Right lobe of liver (tissue), 6 donors: Measurements from ENCODE around the gene TRIM17. TPM values are rescaled to one million over a fixed set of nuclear protein-coding genes. Genes with fewer than 3 reads are reported as not detected.

ENCODE experiments used
- ATAC-seq, 4 donors: fragments of 200-7000 bp; cut with Tn5 transposase; one replicate each; pipeline ENCODE4 v1.9.1; 2020; ENCODE audit warnings: mild to moderate bottlenecking in 4 of 4, moderate library complexity in 4 of 4
- DNase-seq, 3 donors: peaks; one replicate each; pipeline ENCODE4 v3.0.0-alpha.2; 2020
- H3K27ac ChIP-seq, 3 donors: fragments of 200-600 bp; one replicate each; pipeline ENCODE4 v1.8.0; 2022
- H3K27me3 ChIP-seq, 2 donors: fragments of 200-600 bp; one replicate each; pipeline ENCODE4 v1.8.0; 2022
- H3K36me3 ChIP-seq, 4 donors: fragments of 200-600 bp; sonication (generic) in 1 of 4; one replicate each; pipeline versions ENCODE4 v1.5.1 to v1.8.0; 2017 to 2022; ENCODE audit warnings: control low read depth in 1 of 4
- H3K4me1 ChIP-seq, 4 donors: fragments of 200-600 bp; sonication (generic) in 1 of 4; one replicate each; pipeline versions ENCODE4 v1.5.1 to v1.8.0; 2017 to 2022; ENCODE audit warnings: control low read depth in 1 of 4
- H3K4me3 ChIP-seq, 3 donors: fragments of 200-600 bp; one replicate each; pipeline ENCODE4 v1.8.0; 2022
- H3K9me3 ChIP-seq, 4 donors: fragments of 200-600 bp; sonication (generic) in 1 of 4; one replicate each; pipeline versions ENCODE4 v1.5.1 to v1.8.0; 2017 to 2022; ENCODE audit warnings: control low read depth in 1 of 4
- CTCF ChIP-seq, 4 donors: fragments of 200-600 bp in 3 of 4; fragments of 450-650 bp in 1 of 4; IDR thresholded peaks; one replicate each; pipeline versions ENCODE4 v1.5.1 to v1.8.0; 2016 to 2022; ENCODE audit warnings: antibody characterized with exemption in 4 of 4, mild to moderate bottlenecking in 2 of 4
- POLR2A ChIP-seq: fragments of 450-650 bp; IDR thresholded peaks from one replicate; pipeline ENCODE4 v1.6.1; 2017; ENCODE audit warnings: antibody characterized with exemption, mild to moderate bottlenecking
- WGBS: methylation state at CpG from one replicate; pipeline ENCODE4 v1.1.6; 2018; ENCODE audit warnings: low coverage, low lambda C conversion rate; ENCODE audit not compliant: insufficient coverage; ENCODE audit errors: missing lambda C conversion rate; 5-methylcytosine and 5-hydroxymethylcytosine counted together
- intact Hi-C, 2 donors: fragments of 100-400 bp; cut with DNase I; formaldehyde crosslinking; loops; one replicate each; pipeline versions ENCODE4 v1.11.2 to v1.14.1; 2022
- total RNA-seq, 6 experiments: library from RNA; depleted of rRNA in 2 of 6; stranded (reverse); fragments of >200 nt in 2 of 6; fragmentation: NEBNext Ultra II Directional in 3 of 6; extraction: Animal tissue kit (Norgen Biotek cat#: 25700) in 3 of 6; gene quantifications; one replicate each; pipeline versions ENCODE4 v1.1.0 to v1.2.4, GENCODE V29; 2016 to 2023
- donor health status: DM: no; HTN: yes; CAD: no.
- donor health status: DM: no; HTN: no; CAD: no.
- donor health status: DM: no; HTN: no; CAD: no.
- donor health status: DM: no; HTN: yes; CAD: no.
- donor health status: DM: no; HTN: yes; CAD: no.

Gene TRIM17
- total RNA-seq, 6 experiments from 2014 or later, result not detected

GRCh38 chr1:228390649-228391048, 26.0 kb downstream of the TRIM17 start:
- no peak for ATAC-seq

GRCh38 chr1:228387321-228387720, 29.3 kb downstream of the TRIM17 start:
- Histone ChIP-seq H3K4me1 (no peaks in the 10 kb centered on the region), H3K36me3 (no peaks in the 10 kb centered on the region), H3K9me3 (no peaks in the 10 kb centered on the region), H3K4me3 (no peak overlapping the region), H3K27ac (no peak overlapping the region), H3K27me3 (no peaks in the 10 kb centered on the region)
- intact Hi-C loops, result no loop called here
- no peak for ATAC-seq
- DNase-seq, result peak in 1 of 3 donors; percentile 11
- no peak for TF ChIP-seq POLR2A
- TF ChIP-seq CTCF (IDR thresholded peaks at IDR 0.05), result no peak

More at GRCh38 chr1:228390649-228391048, 26.0 kb downstream of the TRIM17 start:
- Histone ChIP-seq H3K9me3 (no peaks in the 10 kb centered on the region), H3K4me1 (no peaks in the 10 kb centered on the region), H3K36me3 (peaks cover 0 to 13% (median under 1%) of the 10 kb centered on the region in 4 donors), H3K27ac (no peak overlapping the region), H3K27me3 (no peaks in the 10 kb centered on the region), H3K4me3 (no peak overlapping the region)
- 77% methylated on average over 8 of the region's 10 CpGs for WGBS
- intact Hi-C loops, result no loop called here
- TF ChIP-seq CTCF (IDR thresholded peaks at IDR 0.05), result no peak
- TF ChIP-seq POLR2A, result no peak
- DNase-seq, result peak in 1 of 3 donors; percentile 12

- no peak for ATAC-seq
- TF ChIP-seq POLR2A (no peak), CTCF (IDR thresholded peaks at IDR 0.05) (no peak)
- Histone ChIP-seq H3K4me3 (no peak overlapping the region), H3K9me3 (no peaks in the 10 kb centered on the region), H3K36me3 (no peaks in the 10 kb centered on the region), H3K4me1 (no peaks in the 10 kb centered on the region), H3K27ac (no peak overlapping the region), H3K27me3 (no peaks in the 10 kb centered on the region)
- no peak for DNase-seq
- intact Hi-C loops, result no loop called here
Measured at GRCh38 chr1:228385232-228385631, 31.4 kb downstream of the TRIM17 start.

- H3K27me3 ChIP-seq, result no peaks in the 10 kb centered on the region
- ATAC-seq (no peak), DNase-seq (no peak)
- TF ChIP-seq CTCF (IDR thresholded peaks at IDR 0.05), result no peak
- no peak for TF ChIP-seq POLR2A
- no peak overlapping the region for H3K27ac ChIP-seq
- peaks cover 0 to 4% (median 0%) of the 10 kb centered on the region in 4 donors for H3K4me1 ChIP-seq
- H3K4me3 ChIP-seq, result no peak overlapping the region
- intact Hi-C loops, result no loop called here
- 92% methylated on average over 2 of the region's 2 CpGs for WGBS
- no peaks in the 10 kb centered on the region for H3K9me3 ChIP-seq
- H3K36me3 ChIP-seq, result no peaks in the 10 kb centered on the region
Measured at GRCh38 chr1:228383773-228384172, 32.9 kb downstream of the TRIM17 start.

GRCh38 chr1:228381356-228381755, 35.3 kb downstream of the TRIM17 start:
- Histone ChIP-seq H3K27me3 (no peaks in the 10 kb centered on the region), H3K9me3 (no peaks in the 10 kb centered on the region), H3K27ac (no peak overlapping the region), H3K4me1 (peaks cover 0 to 7% (median 0%) of the 10 kb centered on the region in 4 donors), H3K36me3 (no peaks in the 10 kb centered on the region), H3K4me3 (no peak overlapping the region)
- TF ChIP-seq CTCF (IDR thresholded peaks at IDR 0.05), result no peak
- TF ChIP-seq POLR2A, result no peak
- ATAC-seq, result no peak
- DNase-seq, result no peak
- intact Hi-C loops, result no loop called here
- 55% methylated on average over 2 of the region's 2 CpGs for WGBS
